NOMO-1 treated with dmso at 0.1 percent for 144 hours (cell line): ENCODE measurements around the gene DGUOK.

ENCODE experiments used
- DNase-seq: peaks from one replicate; lab custom pipeline; 2025; ENCODE audit not compliant: unreplicated experiment; lab: John Stamatoyannopoulos, UW

The DGUOK gene

GRCh38 chr2:73946666-73947065 is 20.0 kb downstream of the DGUOK start:
- no peak for DNase-seq

GRCh38 chr2:73947412-73948018 is 20.8 kb downstream of the DGUOK start:
- no peak for DNase-seq

- no peak for DNase-seq
Observed at GRCh38 chr2:73949802-73950201, 23.1 kb downstream of the DGUOK start.

GRCh38 chr2:73952499-73953446 is 26.1 kb downstream of the DGUOK start:
- no peak for DNase-seq

DNA sequence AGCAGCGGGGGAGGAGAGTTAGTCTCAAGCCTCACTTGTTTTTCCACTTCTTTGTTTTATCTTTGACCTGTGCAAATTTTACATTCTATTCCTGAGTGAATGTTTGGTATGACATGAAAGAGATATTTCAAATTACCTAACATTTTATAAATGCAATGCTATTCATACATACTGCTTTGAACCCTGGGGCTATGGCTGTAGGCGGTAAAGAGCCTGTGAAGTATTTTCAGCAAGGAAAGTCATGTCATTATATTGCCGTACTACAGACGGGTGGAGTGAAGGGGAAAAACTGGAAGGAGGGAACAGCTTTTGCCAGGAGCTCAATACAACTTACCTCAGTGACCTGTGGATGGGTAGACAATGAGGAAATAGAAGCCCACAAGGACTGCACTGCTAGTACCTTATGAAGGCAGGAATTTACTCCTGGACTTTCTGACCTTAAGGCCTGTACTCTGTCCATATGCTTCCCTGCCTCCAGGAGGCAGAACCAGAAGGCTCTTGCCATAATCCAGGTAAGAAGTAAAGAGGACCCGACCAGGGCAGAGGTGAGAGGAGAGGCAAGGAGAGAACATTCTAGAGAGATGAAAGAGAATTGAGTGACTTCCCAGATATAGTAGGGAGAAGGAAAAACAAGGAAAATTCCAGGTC is 29.7 kb downstream of the DGUOK start:
- no peak for DNase-seq

DNA sequence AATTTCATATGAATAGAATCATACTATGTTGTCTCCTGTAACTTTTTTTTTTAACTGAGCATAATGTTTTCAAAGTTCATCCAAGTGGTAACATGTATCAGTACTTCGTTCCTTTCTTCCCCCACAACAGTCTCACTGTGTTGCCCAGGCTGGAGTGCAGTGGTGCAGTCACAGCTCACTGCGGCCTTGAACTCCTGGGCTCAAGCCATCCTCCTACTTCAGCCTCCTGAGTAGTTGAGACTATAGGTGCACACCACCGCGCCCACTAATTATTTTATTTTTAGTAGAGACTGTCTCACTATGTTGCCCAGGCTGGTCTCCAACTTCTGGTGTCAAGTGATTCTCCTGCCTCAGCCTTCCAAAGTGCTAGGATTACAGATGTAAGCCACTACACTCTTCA is 34.6 kb downstream of the DGUOK start:
- no peak for DNase-seq

- no peak for DNase-seq
Observed at GRCh38 chr2:73961823-73962615, 35.3 kb downstream of the DGUOK start.

- DNase-seq, result no peak
Observed at GRCh38 chr2:73962798-73963197, 36.1 kb downstream of the DGUOK start.

- DNase-seq, result no peak
Observed at GRCh38 chr2:73963385-73964120, 36.9 kb downstream of the DGUOK start.

GRCh38 chr2:73964223-73964622 is 37.5 kb downstream of the DGUOK start:
- DNase-seq, result no peak

DNA sequence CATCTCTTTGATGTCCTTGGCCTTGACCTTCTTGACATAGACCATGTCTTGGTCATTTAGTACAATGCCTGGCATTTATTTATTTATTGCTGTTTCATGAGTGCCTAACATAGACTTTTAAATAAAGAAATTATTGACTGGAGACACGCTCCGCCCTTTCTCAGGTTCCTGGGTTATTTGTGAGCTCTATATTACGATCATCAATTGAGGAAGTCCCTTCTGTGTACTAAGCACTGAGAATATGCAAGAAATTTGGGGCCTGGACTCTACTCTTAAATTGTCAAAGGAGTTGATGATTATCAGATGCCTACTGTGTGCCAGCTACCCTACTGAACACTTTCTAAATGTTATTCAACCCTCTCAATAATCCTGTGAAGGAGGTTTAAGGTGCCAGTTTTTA is 38.4 kb downstream of the DGUOK start:
- DNase-seq, result no peak

GRCh38 chr2:73968357-73968937 is 41.8 kb downstream of the DGUOK start:
- DNase-seq, result no peak

DNA sequence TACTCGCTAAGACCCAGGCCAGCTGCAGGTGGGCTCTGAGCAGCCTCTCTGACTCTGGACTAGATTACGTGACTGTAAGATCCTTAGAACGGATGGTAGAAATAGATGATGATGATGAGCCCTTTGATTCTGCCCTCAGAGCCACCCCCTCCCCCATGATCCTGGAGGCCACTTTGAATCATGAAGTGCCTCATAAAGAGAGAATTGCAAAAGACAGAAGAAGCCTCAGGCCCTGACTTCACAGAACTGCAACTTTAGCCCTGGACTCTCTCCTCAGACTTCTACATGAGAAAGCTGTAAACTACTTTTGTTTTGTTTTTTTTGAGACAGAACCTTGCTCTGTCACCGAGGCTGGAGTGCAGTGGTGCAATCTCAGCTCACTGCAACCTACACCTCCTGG is 42.7 kb downstream of the DGUOK start:
- DNase-seq, result no peak

GRCh38 chr2:73970141-73970803 is 43.6 kb downstream of the DGUOK start:
- no peak for DNase-seq

GRCh38 chr2:73970850-73971471 is 44.3 kb downstream of the DGUOK start:
- peak; percentile 38 for DNase-seq

GRCh38 chr2:73971722-73972121 is 45.0 kb downstream of the DGUOK start:
- DNase-seq, result no peak

GRCh38 chr2:73972846-73973245 is 46.2 kb downstream of the DGUOK start:
- DNase-seq, result peak; percentile 19

GRCh38 chr2:73975731-73976130 is 49.1 kb downstream of the DGUOK start:
- no peak for DNase-seq

GRCh38 chr2:73976803-73977202 is 50.1 kb downstream of the DGUOK start:
- DNase-seq, result no peak
